Breast epithelium (tissue), 4 donors: ENCODE measurements around the gene KLHDC7B. TPM values are rescaled to one million over a fixed set of nuclear protein-coding genes. Genes with fewer than 3 reads are reported as not detected.

Source experiments
- DNase-seq, 2 donors: peaks; one replicate each; pipeline ENCODE4 v3.0.0-alpha.2; 2019; ENCODE audit warnings: low spot score in 2 of 2
- H3K27ac ChIP-seq, 2 donors: fragments of 200-600 bp; sonication (generic) in 1 of 2; one replicate each; pipeline ENCODE4 v1.5.1; 2016 to 2019; ENCODE audit warnings: mild to moderate bottlenecking in 1 of 2
- H3K27me3 ChIP-seq, 2 donors: fragments of 200-600 bp; sonication (generic) in 1 of 2; one replicate each; pipeline versions ENCODE4 v1.5.1 to v1.6.0; 2017 to 2019; ENCODE audit warnings: control low read depth in 1 of 2, mild to moderate bottlenecking in 1 of 2
- H3K36me3 ChIP-seq: fragments of 200-600 bp; one replicate; pipeline ENCODE4 v1.5.1; 2019
- H3K4me1 ChIP-seq, 2 donors: fragments of 200-600 bp; sonication (generic); one replicate each; pipeline ENCODE4 v1.5.1; 2016 to 2019; ENCODE audit warnings: control low read depth in 1 of 2
- H3K4me3 ChIP-seq, 3 donors: fragments of 200-600 bp; sonication (generic); 1 replicate in 2 of 3; 2 replicates in 1 of 3; pipeline ENCODE4 v1.5.1; 2016 to 2019; ENCODE audit warnings: mild to moderate bottlenecking in 3 of 3, moderate library complexity in 2 of 3
- H3K9me3 ChIP-seq, 2 donors: fragments of 200-600 bp; sonication (generic) in 1 of 2; one replicate each; pipeline ENCODE4 v1.5.1; 2016 to 2019; ENCODE audit warnings: control low read depth in 1 of 2
- POLR2A ChIP-seq: fragments of 450-650 bp; IDR thresholded peaks from one replicate; pipeline ENCODE4 v1.6.1; 2016; ENCODE audit warnings: antibody characterized with exemption, mild to moderate bottlenecking, moderate library complexity
- POLR2AphosphoS5 ChIP-seq, 3 donors: sonication (generic); formaldehyde crosslinking; IDR thresholded peaks; one replicate each; pipeline ENCODE4 v1.6.1; 2017; ENCODE audit warnings: antibody characterized with exemption in 3 of 3
- intact Hi-C: fragments of 100-400 bp; cut with DNase I; formaldehyde crosslinking; loops from one replicate; pipeline ENCODE4 v1.15.1; 2023; ENCODE audit warnings: low total_unique reads
- total RNA-seq, 3 donors: library from RNA; depleted of rRNA; stranded (reverse); fragments of >200 nt; gene quantifications; one replicate each; pipeline ENCODE4 v1.1.0, GENCODE V29; 2016
- TF ChIP-seq, protein P1 (sequence below), 3 donors: fragments of 450-650 bp; IDR thresholded peaks; one replicate each; pipeline ENCODE4 v1.5.1; 2016 to 2017; ENCODE audit warnings: antibody characterized with exemption in 3 of 3, mild to moderate bottlenecking in 3 of 3, moderate library complexity in 3 of 3

The KLHDC7B gene
- total RNA-seq, 3 donors from 2014 or later = 0.16 to 0.33 (median 0.29) TPM

DNA sequence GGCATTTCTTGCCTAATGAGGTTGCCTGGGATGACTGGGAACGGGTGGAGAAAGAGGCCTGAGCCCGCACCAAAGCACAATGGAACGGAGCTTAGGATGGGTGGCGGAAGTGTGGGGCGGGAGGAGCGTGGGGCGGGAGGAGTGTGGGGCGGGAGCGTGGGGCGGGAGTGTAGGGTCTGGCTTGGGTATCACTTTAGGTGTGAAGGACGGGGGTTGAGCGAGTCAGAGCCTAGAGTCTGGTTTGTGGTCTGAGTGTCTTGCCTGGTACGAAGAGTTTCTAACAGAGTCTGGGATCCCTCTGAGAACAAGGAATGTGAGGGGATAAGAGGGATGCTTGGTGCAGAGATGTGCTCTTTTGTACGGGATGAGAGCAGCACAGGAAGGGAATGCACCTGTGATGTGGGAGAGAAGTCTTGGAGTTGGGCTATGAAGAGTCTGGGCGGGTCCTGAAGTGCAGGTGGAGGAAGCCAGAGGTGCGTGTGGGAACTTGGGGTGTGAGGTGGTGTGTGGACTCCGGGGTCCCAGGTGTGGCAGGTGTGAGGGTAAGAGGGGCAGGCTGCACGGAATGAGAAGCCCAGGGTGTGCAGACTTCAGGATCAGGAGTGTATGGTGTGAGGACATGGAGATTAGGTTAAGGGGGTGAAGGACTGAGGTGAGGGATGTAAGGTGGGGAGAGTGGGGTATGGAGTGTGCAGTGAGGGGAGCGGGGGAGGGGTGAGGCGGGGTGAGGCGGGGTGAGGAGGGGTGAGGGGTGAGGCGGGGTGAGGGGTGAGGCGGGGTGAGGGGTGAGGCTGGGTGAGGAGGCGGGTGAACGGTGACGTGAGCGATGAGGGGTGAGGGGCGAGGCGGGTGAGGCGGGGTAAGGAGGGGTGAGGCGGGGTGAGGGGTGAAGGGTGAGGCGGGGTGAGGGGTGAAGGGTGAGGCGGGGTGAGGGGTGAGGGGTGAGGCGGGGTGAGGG lies 16.0 kb downstream of the KLHDC7B start:
- Histone ChIP-seq H3K9me3 (no peaks in the 10 kb centered on the region), H3K4me3 (no peak overlapping the region), H3K27me3 (no peaks in the 10 kb centered on the region), H3K27ac (no peak overlapping the region), H3K4me1 (no peaks in the 10 kb centered on the region), H3K36me3 (no peaks in the 10 kb centered on the region)
- intact Hi-C loops = no loop called here
- no peak for DNase-seq
- no peak for TF ChIP-seq POLR2AphosphoS5 (IDR thresholded peaks at IDR 0.05)

DNA sequence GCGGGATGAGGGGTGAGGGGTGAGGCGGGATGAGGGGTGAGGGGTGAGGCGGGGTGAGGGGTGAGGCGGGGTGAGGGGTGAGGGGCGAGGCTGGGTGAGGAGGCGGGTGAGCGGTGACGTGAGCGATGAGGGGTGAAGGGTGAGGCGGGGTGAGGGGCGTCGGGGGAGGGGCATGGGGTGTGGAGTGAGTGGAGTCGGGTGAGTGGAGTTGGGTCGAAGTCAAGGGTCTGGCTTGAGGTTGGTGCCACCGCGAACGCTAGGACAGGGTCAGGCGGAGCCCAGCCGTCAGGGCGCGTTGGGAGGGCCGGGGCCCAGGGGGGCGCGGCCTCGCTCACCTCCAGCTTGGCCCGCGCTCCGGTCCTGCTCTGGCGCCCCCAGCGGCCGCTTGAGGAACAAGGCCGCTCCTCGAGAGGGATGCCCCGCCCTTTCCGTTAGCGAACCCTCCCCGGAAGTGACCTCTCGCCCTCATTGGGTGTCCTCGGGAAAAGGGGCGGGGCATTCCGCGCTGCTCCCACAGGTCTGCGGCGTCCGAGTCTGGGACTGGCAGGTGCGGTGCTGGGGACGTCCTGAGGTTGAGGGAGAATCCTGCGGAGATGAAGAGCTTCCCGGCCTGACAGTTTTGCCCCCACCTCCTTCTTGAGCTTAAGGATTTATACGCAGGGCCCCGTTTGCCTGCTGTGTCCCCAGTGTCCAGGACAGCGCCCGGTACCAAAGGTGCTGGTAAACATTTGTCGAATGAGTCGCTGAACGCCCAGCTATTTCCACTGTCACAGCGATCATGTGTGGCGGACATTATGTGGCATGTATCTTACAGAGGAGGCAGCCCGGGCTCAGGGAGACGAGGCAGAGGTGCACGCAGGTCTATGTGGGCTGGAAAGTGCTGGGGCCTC lies 17.1 kb downstream of the KLHDC7B start, which contains the start of gene SYCE3:
TSS of gene SYCE3 (minus strand) at position 397 of the 890 bp plus-strand sequence. CDS start 6,514 bp downstream, outside the sequence.
- intact Hi-C loops = no loop called here
- Histone ChIP-seq H3K4me3 (peak within 1 kb of the TSS; percentile 53 to 66 (median 60)), H3K27ac (peak within 1 kb of the TSS; percentile 86 to 89), H3K27me3 (no peaks in the 10 kb centered on the region), H3K36me3 (no peaks in the 10 kb centered on the region), H3K9me3 (no peaks in the 10 kb centered on the region), H3K4me1 (no peaks in the 10 kb centered on the region)
- DNase-seq = peak; percentile 97 to 99
- TF ChIP-seq POLR2AphosphoS5 (IDR thresholded peaks at IDR 0.05) = peak; percentile 43 to 88 (median 83)
- TF ChIP-seq POLR2A = peak; percentile 75
- TF ChIP-seq, protein P1, sequence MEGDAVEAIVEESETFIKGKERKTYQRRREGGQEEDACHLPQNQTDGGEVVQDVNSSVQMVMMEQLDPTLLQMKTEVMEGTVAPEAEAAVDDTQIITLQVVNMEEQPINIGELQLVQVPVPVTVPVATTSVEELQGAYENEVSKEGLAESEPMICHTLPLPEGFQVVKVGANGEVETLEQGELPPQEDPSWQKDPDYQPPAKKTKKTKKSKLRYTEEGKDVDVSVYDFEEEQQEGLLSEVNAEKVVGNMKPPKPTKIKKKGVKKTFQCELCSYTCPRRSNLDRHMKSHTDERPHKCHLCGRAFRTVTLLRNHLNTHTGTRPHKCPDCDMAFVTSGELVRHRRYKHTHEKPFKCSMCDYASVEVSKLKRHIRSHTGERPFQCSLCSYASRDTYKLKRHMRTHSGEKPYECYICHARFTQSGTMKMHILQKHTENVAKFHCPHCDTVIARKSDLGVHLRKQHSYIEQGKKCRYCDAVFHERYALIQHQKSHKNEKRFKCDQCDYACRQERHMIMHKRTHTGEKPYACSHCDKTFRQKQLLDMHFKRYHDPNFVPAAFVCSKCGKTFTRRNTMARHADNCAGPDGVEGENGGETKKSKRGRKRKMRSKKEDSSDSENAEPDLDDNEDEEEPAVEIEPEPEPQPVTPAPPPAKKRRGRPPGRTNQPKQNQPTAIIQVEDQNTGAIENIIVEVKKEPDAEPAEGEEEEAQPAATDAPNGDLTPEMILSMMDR (IDR thresholded peaks at IDR 0.05) = peak; percentile 95 to 98 (median 97)

DNA sequence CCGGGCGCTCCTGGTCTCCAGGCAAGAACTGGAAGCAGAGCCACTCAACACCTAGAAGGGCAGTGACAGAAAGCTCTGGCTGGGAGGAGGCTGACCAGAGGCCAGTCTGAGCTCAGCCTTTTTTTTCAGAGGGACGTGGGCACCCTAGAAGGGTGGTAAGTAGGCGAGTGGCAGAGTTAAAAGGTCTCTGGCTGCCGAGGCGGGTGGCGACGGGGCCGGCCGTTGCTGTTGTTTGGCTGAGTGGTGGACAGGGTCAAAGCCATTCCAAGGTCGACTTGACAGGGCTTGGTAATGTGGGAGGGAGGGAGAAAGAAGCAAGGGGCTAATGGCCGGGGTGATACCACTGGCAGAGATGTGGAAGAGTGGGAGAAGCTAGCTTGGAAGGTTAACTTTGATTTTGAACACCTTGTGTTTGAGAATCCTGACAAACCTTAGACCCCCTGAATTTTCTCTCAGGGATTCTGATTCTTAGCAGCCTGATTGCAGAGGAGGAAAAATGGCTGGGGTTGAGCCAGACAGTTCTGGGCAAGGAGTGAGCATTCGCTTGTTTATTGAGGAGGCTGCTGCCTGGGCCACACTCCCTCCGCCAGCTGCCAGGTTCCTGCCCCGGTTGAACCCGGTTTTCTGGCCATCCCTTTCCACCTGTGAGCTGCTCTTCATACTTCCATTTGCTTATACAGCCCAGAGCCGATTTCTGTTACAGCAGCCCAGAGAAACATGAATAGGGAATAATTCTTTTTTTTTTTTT lies 17.9 kb downstream of the KLHDC7B start:
- H3K27me3 ChIP-seq = no peaks in the 10 kb centered on the region
- no peak for DNase-seq

DNA sequence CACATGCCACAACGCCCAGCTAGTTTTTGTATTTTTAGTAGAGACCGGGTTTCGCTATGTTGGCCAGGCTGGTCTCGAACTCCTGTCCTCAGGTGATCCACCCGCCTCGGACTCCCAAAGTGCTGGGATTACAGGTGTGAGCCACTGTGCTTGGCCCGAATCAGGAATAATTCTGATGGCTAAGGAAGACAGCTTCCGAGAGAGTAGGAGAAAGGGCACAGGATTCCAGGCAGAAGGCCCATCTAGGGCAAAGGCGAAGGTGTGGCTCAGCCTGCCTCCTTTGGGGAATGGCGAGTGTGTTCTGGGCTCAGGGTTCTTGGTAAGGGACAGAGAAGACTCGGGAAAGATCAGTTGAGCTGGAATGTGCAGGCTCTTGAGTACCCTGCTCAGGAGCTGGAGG lies 18.6 kb downstream of the KLHDC7B start:
- Histone ChIP-seq H3K9me3 (no peaks in the 10 kb centered on the region), H3K27me3 (no peaks in the 10 kb centered on the region), H3K36me3 (no peaks in the 10 kb centered on the region), H3K4me1 (no peaks in the 10 kb centered on the region), H3K4me3 (no peak overlapping the region), H3K27ac (peak overlapping the region; percentile 86 to 89)
- TF ChIP-seq POLR2A (no peak), POLR2AphosphoS5 (IDR thresholded peaks at IDR 0.05) (no peak)
- TF ChIP-seq, protein P1 (IDR thresholded peaks at IDR 0.05) = no peak
- intact Hi-C loops = no loop called here
- DNase-seq = no peak

More for the DNA sequence above, 17.9 kb downstream of the KLHDC7B start:
- H3K36me3 ChIP-seq = no peaks in the 10 kb centered on the region
- TF ChIP-seq POLR2AphosphoS5 (IDR thresholded peaks at IDR 0.05) (no peak), POLR2A (no peak)
- TF ChIP-seq, protein P1 (IDR thresholded peaks at IDR 0.05) = no peak
- H3K9me3 ChIP-seq = no peaks in the 10 kb centered on the region
- intact Hi-C loops = no loop called here
- H3K27ac ChIP-seq = peak overlapping the region; percentile 86 to 89
- no peaks in the 10 kb centered on the region for H3K4me1 ChIP-seq
- peak overlapping the region; percentile 53 to 66 (median 60) for H3K4me3 ChIP-seq

DNA sequence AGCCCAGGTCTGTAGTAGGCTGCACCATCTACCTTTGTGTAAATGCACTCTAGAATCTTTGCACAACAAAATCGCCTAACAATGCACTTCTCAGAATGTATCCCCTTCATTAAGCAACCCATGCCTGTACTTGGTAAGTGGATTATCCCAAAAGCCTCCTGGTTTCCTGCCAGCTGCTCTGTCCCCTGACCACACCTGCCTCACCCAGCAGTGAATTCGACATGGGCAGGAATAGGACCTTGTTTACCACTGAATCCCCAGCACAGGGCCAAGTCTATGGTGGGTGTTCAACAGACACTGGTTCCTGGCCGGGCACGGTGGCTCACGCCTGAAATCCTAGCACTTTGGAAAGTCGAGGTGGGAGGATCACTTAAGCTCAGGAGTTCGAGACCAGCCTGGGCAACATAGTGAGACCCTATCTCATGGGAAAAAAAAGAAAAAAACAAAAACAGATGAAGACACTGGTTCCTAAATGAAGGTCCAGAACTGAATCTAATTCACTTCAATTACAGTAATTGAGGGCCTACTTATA lies 22.1 kb downstream of the KLHDC7B start:
- H3K9me3 ChIP-seq = no peaks in the 10 kb centered on the region
- peak overlapping the region; percentile 17 to 59 for H3K27ac ChIP-seq

More for the DNA sequence above, 22.1 kb downstream of the KLHDC7B start:
- Histone ChIP-seq H3K4me3 (no peak overlapping the region), H3K36me3 (peaks cover 11% of the 10 kb centered on the region), H3K27me3 (no peaks in the 10 kb centered on the region), H3K4me1 (no peaks in the 10 kb centered on the region)
- no peak for DNase-seq
- TF ChIP-seq POLR2AphosphoS5 (IDR thresholded peaks at IDR 0.05) (no peak), POLR2A (no peak)
- TF ChIP-seq, protein P1 (IDR thresholded peaks at IDR 0.05) = no peak
- intact Hi-C loops = no loop called here
